Mesenteric fat pad (tissue), 1 donor: ENCODE measurements around the gene C16orf95. TPM values are rescaled to one million over a fixed set of nuclear protein-coding genes. Genes with fewer than 3 reads are reported as not detected.
"Not testable (repeated sequence)": the region's sequence is repeated elsewhere in the genome, so short reads cannot be mapped to it uniquely, and the experiment has no call there.

ENCODE experiments used
- DNase-seq: peaks from one replicate; pipeline ENCODE4 v3.0.0-alpha.2; 2020; ENCODE audit warnings: low spot score
- total RNA-seq: library from RNA; stranded (reverse); fragmentation: NEBNext Ultra II Directional; extraction: Animal tissue kit (Norgen Biotek cat#: 25700); gene quantifications from one replicate; pipeline ENCODE4 v1.2.1, GENCODE V29; 2021
- donor health status: DM: yes; HTN: yes; CAD: no.

Gene C16orf95
- total RNA-seq, 1 donor from 2014 or later: 5.3 TPM

DNA sequence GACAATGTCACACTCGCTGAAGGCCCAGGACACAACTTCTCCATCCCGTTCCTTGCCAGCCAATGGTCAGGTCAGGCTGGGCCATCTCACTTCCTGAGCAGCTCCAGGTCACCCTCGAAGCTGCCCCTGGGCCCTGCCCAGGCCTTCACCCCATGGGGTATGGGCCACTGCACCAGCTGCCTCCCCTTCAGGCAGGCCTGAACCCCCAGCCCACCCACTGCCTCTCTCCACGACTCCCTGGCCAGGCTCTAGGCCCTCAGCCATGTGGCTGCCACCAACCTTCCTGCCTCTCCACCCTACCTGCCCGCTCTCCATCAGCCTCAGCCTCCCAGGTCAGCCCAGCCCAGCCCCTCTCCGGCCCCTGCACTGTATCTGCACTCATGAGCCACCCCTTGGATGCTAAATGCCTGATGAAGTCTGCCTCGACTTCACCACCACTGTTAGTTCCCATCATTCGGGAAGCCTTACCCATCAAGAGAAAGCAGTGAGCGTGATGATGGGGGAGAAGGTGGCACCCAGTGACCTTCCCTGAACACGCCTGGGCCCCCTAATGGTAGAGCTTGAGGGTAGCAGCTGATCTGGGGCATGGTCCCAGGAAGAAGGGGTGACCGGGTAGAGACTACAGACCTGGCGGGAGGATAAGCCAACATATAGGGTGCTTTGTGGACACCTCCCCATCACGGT, 30.9 kb upstream of the C16orf95 start:
- DNase-seq: no peak

DNA sequence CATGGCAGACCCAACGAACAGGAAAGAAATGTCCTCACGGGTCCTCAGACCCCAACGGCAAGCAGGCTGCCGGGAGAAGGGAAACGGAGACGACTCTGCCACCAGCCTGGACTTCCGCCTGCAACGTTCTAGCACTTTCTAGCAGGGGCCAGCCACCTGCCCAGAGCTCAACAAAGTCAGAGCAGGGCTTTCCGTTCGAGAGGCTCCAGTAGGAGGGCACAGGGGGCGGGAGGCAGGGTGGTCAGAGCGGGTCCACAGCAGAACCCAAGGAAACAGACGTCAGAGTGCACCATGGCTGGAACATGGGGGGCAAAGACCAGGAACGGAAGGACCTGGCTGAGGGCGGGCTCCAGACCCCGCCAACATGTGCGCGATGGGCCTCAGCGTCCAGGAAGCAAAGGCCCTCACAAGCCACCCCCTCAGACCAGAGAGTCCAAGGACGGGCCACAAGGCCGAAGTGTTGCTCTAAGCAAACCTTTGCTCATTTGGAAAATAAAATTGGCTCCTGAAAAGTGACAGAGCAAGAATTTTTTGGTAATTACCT, 29.4 kb upstream of the C16orf95 start:
- DNase-seq: no peak

DNA sequence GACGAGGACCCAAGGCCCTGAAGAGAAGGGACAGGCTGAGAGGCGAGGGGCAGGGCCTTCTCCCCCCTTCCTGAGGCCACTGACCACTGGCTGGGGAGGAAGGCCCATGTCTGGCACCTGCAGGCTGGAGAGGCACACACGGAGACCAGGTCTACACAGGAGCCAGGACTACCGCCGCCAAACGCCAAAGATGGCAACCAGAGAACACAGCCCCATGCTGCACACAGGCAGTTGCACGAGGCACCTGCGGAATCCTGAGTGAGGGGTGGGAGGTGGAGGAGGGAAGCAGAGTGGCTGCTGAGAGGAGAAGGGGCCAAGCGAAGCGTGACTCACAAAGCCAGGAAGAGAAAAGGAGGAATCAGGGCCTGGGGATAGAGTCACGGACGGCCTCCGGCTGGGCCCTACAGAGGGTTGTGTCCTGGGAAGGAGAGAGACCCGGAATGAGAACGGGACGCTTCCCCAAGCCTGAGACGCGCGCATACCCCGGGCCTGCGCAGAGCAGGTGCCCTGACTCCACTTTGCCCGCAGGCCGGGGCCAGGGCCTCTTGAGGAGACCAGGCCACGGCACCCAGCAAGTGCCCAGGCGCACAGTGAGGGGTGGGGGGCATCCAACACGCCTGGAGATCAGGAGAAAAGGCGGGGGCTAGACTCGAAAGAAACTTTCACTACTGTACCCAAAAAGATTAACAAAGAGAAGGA, 28.7 kb upstream of the C16orf95 start:
- DNase-seq: no peak

GRCh38 chr16:87344931-87345631, 27.9 kb upstream of the C16orf95 start:
- DNase-seq: no peak

DNA sequence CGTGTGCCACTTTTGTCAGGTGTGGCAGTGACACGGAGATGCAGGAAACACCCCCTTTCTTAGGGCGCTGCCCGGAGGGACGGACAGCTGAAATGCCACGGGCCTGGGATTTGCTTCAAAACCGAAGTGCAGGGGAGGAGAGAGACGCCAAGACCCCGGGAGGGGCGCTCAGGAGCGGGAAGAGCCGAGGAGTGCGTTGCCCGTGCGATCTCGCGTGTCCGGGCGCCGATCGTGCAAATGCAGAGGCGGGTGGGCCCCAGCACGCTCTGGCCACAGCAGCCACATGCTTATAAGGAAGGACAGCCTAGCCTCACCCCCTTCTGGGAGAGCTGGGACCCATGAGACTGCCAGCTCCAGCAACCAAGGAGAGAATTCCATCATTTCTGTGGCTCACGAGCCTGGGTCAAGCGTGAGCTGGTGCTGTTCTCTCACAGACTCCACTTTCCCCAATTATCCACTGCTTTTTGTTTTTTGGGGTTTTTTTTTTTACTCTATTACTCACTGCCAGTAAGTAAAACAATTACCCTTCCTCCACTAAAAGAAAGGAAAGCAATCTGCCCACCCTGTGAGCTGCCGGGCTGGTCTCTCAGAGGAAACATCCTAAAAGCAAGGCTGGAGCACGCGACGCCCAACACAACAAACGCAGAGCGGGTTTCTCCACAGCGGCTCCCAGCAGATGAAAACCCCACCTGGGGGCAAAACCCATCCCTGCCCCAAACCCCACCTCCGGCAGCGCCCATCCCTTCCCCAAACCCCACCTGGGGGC, 27.2 kb upstream of the C16orf95 start:
- DNase-seq: no peak

- DNase-seq: no peak
Observed at GRCh38 chr16:87343753-87344050, 26.5 kb upstream of the C16orf95 start.

GRCh38 chr16:87342978-87343752, 26.0 kb upstream of the C16orf95 start:
- DNase-seq: no peak

GRCh38 chr16:87342504-87342903, 25.3 kb upstream of the C16orf95 start:
- DNase-seq: no peak

DNA sequence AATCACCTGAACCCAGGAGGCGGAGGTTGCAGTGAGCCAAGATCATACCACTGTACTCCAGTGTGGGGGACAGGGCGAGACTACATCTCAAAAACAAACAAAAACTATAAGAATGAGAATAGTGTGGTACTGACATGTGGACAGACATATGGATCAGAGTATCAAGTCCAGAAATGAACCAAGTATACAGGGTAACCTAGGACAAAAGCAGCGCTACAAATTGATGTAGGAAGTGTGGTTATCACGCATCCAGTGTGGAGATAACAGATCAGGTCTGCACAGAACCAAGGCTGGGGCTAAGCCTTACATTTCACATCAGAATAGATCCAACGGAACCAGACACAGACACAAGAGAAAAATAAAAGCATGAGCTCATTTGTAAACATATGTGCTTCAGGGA, 23.0 kb upstream of the C16orf95 start:
- no peak for DNase-seq

GRCh38 chr16:87339724-87340105, 22.5 kb upstream of the C16orf95 start:
- DNase-seq: not testable (repeated sequence)

DNA sequence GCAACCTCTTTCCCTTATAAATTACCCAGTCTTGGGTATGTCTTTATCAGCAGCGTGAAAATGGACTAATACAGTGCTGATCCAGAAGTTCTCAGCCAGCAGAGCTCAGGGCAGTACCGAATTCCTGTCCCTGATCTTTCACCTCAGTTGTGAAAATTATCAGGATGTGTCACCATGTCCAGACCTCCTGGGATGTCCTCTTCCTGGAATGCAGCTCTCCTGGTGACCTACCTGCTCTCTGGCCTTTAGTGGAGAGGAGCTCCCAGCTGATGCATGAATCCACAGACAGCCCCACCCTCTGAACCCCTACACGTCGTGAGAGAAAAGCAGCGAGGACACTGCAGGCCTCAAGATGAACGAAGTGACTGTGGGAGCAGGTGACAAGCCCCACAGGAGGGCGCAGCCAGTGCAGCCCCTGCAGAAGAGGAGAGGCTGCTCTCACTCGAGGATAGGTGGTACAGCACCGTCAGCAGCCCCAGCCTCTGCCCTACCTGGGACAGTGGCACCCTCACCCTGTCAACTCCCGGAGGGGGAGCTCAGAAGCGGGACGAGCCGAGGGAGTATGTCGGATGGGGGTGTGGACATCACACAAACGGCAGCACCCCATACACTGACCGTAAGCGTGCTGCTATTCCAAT, 22.0 kb upstream of the C16orf95 start:
- no peak for DNase-seq

DNA sequence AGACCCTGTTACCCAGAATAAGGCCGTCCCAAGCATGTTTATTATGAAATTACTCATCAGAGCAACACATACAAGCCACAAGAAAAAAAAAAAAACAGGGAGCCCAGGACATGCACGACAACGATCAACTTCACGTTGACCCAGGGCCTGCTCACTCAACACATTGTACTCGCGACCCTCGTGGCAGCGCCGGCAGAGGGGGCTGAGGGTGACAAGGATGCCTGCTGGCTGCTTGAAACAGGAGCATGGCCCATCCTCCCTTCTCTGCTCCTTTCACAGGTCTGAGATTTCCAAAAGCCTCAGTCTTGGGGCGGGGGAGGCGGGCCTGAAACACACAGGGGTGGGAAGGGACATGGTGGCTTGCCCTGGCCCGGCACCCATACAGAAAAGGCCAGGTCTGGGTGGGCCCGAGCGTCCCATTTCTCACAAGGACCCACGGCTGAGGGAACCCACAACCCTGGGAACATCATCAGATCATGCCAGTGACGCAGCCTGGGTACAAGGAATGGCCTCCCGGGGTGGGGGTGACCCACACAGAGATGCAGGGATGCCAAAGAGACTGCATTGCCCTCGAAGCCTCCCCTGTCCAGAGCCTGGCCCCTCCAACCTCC, 21.1 kb upstream of the C16orf95 start:
- DNase-seq: no peak

- no peak for DNase-seq
Observed at GRCh38 chr16:87337262-87337771, 20.1 kb upstream of the C16orf95 start.

- no peak for DNase-seq
Observed at GRCh38 chr16:87336434-87337240, 19.4 kb upstream of the C16orf95 start.

DNA sequence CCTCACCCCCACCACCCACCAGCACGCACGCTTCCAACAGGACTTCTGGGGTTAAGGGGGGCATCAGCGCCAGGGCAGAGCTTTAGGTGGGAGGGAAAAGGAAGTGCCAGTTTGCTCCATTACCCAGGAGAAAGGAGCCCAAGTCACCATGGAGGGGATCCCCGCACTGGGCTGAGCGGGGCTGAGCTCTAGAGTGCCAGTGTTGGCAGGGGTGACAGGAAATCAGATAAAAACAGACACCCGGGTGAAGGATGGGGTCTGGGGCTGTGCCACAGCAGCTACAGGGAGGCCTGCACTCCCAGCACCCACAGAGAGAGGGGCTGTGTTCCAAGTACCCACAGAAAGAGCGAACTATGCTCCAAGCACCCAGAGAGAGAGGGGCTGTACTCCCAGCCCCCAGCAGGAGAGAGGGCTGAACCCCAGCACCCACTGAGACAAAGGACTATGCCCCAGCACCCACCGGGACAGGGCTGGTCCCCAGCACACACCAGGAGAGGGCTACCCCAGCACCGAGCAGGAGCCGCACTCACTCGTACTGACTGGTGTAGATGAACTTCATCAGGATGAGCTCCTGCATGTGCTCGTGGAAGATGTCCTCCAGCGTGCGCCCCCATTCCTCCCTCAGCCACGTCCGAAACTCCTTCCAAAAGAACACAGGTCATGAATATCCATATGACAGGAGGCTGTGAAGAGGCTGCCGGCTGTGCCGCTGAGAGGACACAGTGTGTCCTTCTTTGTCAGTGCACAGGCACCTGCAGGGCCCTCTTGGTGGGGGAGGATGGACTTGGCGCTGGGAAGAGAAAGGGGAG, 18.6 kb upstream of the C16orf95 start:
- DNase-seq: no peak

DNA sequence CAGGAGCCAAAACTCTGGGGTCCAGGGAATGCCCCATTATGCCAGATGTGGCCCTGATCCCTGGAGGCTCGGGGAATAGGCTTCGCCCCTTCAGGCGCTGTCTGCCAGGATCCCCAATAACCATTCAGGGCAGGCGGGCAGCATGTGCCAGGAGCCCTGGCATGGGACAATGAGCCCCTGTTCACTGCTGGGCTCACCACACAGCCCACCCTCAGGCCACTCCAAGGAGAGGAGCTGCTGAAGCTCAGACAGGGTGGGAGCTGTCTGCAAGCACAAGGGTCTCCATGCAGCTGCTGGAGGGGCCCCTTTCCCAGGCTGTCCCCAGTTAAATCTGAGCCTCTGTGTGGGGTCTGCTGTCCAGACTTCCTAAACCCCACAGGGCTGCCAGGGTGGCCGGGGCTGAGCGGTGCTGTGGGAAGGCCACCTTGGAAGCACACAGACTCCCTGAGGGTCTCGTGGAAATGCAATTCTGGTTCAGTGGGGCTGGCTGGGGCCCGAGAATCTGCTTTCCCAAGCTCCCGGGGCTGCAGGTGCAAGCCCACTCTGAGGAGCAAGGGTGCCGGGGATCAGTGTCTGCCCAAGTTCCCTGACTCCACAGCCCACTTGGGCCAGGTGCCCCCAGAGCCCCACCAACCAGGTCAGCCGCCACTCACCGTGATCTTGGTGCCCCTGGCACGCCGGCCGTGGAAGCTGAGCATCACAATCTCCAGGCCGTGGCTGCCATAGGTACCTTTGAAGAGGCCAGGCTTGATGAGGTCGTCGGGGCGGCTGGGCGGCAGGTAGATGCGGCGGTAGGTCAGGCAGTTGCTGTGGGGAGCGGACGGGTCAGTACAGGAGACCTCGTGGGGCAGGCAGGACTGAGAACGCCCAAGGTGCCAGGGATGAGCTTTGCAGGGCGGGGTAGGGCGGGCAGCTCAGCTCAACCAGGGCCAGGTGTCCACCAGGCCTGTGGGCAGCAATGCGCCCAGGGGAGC, 17.7 kb upstream of the C16orf95 start:
- DNase-seq: no peak
